Measurements from ENCODE around the gene TSPAN1. TPM values are rescaled to one million over a fixed set of nuclear protein-coding genes. Genes with fewer than 3 reads are reported as not detected.
A peak's percentile ranks its signal among the peaks of the same experiment; 100 is the strongest.
"Not testable (repeated sequence)": the region's sequence is repeated elsewhere in the genome, so short reads cannot be mapped to it uniquely, and the experiment has no call there.

Gene TSPAN1
- total RNA-seq, 4 donors from 2014 or later: 4.1 to 229 (median 192) TPM

DNA sequence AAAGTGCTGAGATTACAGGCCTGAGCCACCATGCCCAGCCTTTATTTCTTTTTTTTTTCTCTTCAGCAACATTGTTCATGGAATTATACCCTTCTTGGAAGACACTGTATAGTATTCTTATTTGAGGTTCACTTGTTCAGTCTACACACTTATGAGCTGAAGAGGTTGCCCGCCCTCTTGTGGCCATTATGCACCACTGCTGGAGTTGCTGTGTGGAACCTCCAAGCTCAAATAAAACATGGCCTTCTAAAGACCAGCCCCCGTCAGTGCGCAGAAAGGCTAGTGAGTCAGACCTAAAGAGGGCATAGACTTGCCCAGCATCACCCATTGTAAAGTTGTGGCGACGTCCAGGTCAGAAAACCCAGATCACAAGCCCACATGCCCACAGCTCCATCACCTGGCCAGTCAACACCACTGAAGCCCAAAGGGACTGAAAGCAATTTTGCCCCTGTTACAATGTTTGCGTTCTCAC, 48.6 kb downstream of the TSPAN1 start:
- Histone ChIP-seq H3K4me1 (no peaks in the 10 kb centered on the region), H3K27ac (no peak overlapping the region), H3K27me3 (no peaks in the 10 kb centered on the region), H3K36me3 (no peaks in the 10 kb centered on the region), H3K9me3 (no peaks in the 10 kb centered on the region), H3K4me3 (no peak overlapping the region)
- TF ChIP-seq POLR2A (IDR thresholded peaks at IDR 0.05): no peak
- TF ChIP-seq, protein P1, sequence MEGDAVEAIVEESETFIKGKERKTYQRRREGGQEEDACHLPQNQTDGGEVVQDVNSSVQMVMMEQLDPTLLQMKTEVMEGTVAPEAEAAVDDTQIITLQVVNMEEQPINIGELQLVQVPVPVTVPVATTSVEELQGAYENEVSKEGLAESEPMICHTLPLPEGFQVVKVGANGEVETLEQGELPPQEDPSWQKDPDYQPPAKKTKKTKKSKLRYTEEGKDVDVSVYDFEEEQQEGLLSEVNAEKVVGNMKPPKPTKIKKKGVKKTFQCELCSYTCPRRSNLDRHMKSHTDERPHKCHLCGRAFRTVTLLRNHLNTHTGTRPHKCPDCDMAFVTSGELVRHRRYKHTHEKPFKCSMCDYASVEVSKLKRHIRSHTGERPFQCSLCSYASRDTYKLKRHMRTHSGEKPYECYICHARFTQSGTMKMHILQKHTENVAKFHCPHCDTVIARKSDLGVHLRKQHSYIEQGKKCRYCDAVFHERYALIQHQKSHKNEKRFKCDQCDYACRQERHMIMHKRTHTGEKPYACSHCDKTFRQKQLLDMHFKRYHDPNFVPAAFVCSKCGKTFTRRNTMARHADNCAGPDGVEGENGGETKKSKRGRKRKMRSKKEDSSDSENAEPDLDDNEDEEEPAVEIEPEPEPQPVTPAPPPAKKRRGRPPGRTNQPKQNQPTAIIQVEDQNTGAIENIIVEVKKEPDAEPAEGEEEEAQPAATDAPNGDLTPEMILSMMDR (IDR thresholded peaks at IDR 0.05): peak; percentile 77 to 93 (median 90)
- DNase-seq: peak; percentile 56 to 86 (median 60)

DNA sequence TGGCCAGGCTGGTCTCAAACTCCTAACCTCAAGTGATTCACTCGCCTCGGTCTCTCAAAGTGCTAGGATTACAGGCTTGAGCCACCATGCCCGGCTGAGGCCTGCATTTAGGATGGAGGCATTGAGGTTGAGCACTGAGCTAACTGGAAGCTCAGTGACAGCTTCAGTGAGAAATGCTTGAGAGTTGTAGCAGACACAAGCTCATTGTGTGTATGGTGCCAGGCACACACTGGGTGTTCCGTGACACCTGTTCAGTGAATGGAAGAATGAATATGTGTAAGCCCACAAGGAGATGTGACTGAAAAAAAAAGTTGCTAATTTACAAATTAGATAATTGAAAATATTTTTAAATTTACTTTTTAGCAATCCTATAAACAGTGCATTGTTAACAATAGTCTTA, 50.1 kb downstream of the TSPAN1 start:
- TF ChIP-seq POLR2A (IDR thresholded peaks at IDR 0.05): no peak
- TF ChIP-seq, protein P1 (IDR thresholded peaks at IDR 0.05): no peak
- H3K36me3 ChIP-seq: no peaks in the 10 kb centered on the region
- no peak overlapping the region for H3K4me3 ChIP-seq
- no peak for DNase-seq
- no peaks in the 10 kb centered on the region for H3K27me3 ChIP-seq
- H3K4me1 ChIP-seq: no peaks in the 10 kb centered on the region
- H3K27ac ChIP-seq: no peak overlapping the region
- no peaks in the 10 kb centered on the region for H3K9me3 ChIP-seq

GRCh38 chr1:46231231-46231630, 56.3 kb downstream of the TSPAN1 start:
- H3K36me3 ChIP-seq, H3K27ac ChIP-seq, H3K9me3 ChIP-seq, H3K27me3 ChIP-seq, DNase-seq, H3K4me1 ChIP-seq, H3K4me3 ChIP-seq: not testable (repeated sequence)

Small RNA genes within 50 kb of the gene (small RNA-seq; reads per million reads assigned to genes)
- 0 reads per million in 2 donors for gene AL672043.1

Other genes starting within 250 kb of the TSPAN1 start
- gene PIK3R3, start 42.5 kb upstream of the TSPAN1 start, total RNA-seq: 10 to 100 TPM in 1 of 4 donors, 1 to 10 TPM in 3; 2.8 to 12.4 (median 6.4) TPM
- not detected for gene P3R3URF, start 1.4 kb downstream of the TSPAN1 start, total RNA-seq
- 10 to 100 TPM; 34.7 to 60.6 (median 46.3) TPM for gene POMGNT1, start 23.3 kb downstream of the TSPAN1 start, total RNA-seq
- gene LURAP1, start 28.2 kb downstream of the TSPAN1 start, total RNA-seq: 1 to 10 TPM in 3 of 4 donors, not detected in 1; 1.5 to 2.5 (median 2.5) TPM
- gene RAD54L, start 72.7 kb downstream of the TSPAN1 start, total RNA-seq: 10 to 100 TPM in 2 of 4 donors, 1 to 10 TPM in 2; 3.9 to 71.8 (median 10.3) TPM
- gene LRRC41, start 128.5 kb downstream of the TSPAN1 start, total RNA-seq: 10 to 100 TPM; 19.8 to 72.3 (median 65.3) TPM
- gene UQCRH, start 128.6 kb downstream of the TSPAN1 start, total RNA-seq: 100 to 1,000 TPM; 230 to 300 (median 262) TPM
- gene NSUN4, start 165.7 kb downstream of the TSPAN1 start, total RNA-seq: 10 to 100 TPM; 12.8 to 29.4 (median 18.0) TPM
- gene FAAH, start 219.2 kb downstream of the TSPAN1 start, total RNA-seq: 100 to 1,000 TPM; 107 to 230 (median 152) TPM